ENCODE data around the gene EPHA3.
A peak's percentile ranks its signal among the peaks of the same experiment; 100 is the strongest.
"Not testable (repeated sequence)": the region's sequence is repeated elsewhere in the genome, so short reads cannot be mapped to it uniquely, and the experiment has no call there.

Gene EPHA3

DNA sequence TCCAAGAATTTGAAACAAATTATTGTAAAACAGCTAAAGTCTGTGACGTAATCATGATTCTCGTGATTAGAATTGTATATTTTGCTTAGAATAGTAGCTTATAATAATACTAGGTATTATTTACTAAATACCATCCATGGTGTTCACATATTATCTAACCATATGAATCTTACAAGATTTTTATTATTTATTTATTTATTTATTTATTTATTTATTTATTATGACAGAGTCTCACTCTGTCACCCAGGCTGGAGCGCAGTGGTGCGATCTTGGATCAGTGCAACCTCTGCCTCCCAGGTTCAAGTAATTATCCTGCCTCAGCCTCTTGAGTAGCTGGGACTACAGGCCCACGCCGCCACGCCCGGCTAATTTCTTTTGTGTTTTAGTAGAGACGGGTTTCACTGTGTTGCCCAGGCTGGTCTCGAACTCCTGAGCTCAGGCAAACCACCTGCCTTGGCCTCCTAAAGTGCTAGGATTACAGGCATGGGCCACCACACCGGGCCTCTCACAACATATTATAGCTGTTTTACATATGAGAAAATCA, 173.5 kb downstream of the EPHA3 start:
- DNase-seq (ENCODE audit: low read depth, low spot score) = no peak

DNA sequence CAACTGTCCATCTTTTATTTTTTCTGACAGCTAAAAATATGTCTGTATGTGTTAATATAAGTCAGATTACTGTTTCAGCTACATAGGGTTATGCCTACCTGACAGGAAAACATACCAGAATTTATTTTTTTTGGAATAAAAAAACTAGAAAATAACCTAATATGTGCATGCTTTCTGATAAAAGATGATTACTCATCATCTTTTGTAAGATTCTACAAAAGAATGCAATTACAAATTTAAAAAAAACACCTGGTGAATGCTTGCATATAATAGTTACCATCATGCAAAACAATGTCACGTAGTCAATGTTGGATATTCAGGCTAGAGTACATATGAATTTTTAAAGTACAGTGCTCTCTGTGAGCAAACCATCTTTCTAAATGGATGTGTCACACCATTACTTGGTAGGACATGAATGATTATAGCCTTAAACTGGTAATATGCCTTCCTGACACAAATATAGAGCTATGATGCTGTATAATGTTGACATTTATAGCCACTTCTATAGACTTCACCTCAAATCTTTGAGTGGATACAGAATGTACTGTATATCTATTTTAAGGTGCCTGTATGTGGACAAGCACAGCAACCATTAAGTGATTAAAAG, 180.6 kb downstream of the EPHA3 start:
- DNase-seq (ENCODE audit: low read depth, low spot score) = no peak

GRCh38 chr3:89289574-89290190, 182.3 kb downstream of the EPHA3 start:
- no peak for DNase-seq (ENCODE audit: low read depth, low spot score)

- no peak for DNase-seq (ENCODE audit: low read depth, low spot score)
These were observed 189.8 kb downstream of the EPHA3 start for GRCh38 chr3:89297199-89297598.

GRCh38 chr3:89300526-89300925, 193.1 kb downstream of the EPHA3 start:
- DNase-seq (ENCODE audit: low read depth, low spot score) = no peak

DNA sequence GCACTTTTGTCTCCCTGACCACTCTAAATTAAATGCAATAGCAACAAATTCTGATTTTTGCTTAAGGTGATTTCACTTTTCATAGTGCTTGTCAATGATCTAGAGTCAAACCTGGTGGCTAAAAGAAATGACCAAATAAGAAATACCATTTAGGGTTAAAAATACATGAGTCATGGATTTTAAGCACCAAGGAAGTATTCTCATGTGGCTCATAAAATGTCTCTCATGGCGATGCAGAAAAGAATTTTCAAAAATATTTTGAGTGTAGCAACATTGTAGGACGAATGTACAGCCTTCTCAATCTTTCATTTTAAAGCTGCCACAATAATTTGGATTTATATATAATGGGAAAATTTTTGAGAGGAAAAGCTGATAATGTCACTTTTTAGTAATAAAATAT, 193.6 kb downstream of the EPHA3 start:
- DNase-seq (ENCODE audit: low read depth, low spot score) = no peak

- no peak for DNase-seq (ENCODE audit: low read depth, low spot score)
These were observed 196.3 kb downstream of the EPHA3 start for GRCh38 chr3:89303701-89304100.

DNA sequence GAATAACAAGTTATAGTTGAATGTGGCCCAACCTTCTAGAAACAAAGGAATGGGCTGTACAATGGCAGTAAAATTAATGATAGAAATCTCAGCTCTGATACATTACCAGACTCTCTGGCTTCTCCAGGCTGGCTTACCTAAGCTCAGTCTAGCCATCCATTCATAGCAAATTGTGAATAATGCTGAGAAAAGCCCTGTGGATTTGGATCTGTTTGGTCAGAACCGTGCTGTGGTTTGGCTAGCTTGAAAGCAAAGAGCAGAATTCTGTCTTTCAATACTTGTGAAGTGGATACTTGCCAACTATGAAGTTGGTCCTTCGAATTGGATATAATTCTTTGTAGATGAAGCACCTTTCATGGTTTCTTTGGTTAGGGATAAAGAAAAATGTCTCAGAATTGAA, 199.1 kb downstream of the EPHA3 start:
- no peak for DNase-seq (ENCODE audit: low read depth, low spot score)

DNA sequence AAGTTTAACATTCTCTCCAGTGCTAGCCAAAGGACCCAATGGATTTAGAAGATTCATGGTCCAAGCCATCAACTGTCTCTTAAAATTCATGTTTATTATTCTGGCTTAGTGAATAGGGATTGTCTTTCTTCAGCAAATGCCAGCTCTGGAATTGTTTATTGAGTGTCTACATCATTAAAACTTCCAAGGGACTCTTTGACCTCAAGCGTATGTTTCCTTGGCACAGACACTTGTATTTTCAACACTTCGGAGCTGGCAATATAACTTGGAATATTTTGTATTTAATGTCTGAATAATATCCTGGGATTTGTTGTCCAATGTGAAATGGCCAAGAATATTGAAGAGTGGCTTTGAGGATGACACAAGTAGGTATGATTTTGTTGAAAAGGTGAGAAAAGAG, 204.2 kb downstream of the EPHA3 start:
- no peak for DNase-seq (ENCODE audit: low read depth, low spot score)

DNA sequence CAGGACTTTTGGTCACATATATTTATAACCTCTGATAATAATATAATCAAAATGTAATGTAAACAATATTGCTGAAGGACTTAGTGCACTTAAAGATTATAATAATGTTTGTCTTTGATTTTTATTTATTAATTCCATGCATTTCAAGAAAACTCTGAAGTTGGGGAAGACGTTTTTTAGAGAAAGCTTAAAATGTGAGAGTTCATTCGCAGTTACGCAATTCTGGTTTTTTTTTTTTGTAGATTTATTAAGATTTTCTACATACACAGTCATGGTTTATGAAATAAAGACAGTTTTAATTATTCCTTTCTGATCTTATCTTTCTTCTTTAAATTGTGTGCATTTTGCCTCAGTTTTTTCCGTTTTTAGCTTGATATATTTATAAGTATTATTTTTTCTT, 204.7 kb downstream of the EPHA3 start:
- DNase-seq (ENCODE audit: low read depth, low spot score) = no peak

DNA sequence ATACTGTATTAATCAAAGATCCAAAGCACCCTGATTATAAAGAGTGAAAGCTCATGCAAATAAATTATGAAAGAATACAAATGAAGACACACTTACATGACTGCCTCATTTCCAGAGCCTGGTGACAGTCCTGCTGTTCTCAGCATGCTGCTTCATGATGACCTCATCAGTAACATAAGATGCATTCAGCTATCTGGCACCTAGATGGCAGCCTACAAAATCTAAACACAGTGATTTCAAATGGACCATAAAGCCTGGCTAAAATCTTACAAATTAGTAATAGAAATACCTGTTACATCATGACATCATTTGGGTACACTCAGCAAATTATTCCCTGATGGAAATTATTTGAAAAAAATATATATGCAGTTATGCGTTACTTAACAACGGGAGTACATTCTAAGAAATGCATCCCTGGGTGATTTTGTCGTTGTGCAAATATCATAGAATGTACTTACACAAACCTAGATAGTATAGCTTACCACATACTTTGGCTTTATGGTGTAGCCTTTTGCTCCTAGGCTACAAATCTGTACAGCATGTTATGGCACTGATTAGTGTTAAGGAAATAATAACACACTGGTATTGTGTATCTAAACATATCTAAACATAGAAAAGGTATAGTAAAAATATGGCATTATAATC, 207.2 kb downstream of the EPHA3 start:
- peak; percentile 41 for DNase-seq (ENCODE audit: low read depth, low spot score)

DNA sequence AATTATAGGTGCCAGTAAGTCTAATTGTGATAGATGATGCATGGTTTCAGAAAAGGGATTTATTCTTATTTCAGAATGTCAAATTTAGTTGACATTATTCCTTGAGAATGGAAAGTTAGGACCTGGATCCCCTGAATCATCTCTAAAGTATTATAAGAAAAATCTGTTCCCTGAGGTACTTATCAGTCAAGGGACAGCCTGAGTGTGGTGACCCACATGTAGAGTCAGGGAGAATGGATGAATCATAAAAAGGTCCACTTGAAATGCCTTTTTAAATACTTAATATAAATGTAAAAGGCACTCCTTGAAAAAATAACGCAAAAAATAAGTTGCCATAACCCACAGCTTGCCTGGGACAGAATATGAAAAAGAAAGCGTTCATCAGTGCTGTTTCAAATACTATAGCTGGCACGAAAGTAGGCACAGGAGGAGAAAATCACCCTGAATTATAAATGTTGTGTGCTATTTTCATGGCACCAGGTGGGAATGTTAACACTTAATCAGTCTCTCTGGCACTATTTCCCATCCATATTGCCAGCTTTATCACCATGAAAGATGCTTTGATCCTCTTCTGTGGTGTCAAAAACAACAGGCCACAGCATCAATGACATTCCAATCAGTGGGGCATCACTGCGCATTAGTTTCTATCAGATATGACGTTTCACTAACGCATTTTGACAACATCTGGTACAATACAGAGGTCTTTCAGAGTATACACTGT, 208.5 kb downstream of the EPHA3 start:
- no peak for DNase-seq (ENCODE audit: low read depth, low spot score)

- DNase-seq (ENCODE audit: low read depth, low spot score) = no peak
These were observed 212.8 kb downstream of the EPHA3 start for GRCh38 chr3:89320186-89320585.

DNA sequence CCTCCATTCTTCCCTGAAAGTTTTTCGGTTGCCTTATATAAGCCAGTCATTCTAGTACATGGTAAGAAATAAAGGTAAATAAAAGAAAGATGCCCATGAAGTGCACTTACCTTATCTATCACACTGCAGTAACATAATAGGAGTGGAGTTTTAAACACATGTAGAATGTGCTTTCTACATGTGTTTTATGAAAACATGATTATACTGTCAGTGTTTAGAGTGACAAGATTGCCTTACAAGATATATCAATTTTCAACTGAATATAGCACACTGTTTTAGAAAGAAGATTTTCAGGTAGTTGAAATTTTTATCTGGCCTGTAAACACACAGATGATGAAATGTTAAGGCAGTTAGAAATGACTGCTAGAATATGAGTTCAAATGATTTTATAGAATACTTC, 219.6 kb downstream of the EPHA3 start:
- DNase-seq (ENCODE audit: low read depth, low spot score) = no peak

DNA sequence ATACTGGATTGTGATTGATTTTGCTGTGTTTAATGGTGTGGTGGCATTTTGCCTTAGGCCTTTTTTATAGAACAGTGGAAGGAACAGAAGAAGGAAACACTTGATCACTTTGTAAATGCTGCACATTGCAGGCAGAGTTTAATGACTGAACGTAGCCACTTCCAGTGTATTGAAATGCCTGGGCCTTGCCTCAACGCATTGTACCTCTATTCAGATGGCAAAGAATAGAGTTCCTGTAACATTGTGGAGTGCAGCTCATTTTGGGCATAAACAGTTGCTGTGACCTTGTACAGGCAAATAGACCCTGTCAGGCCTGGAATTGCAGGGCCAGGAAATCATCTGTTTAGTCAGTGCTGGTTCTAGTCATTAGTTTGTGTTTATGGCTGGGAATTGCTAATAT, 225.0 kb downstream of the EPHA3 start:
- no peak for DNase-seq (ENCODE audit: low read depth, low spot score)

GRCh38 chr3:89332793-89333192, 225.4 kb downstream of the EPHA3 start:
- no peak for DNase-seq (ENCODE audit: low read depth, low spot score)

- DNase-seq (ENCODE audit: low read depth, low spot score) = no peak
These were observed 228.3 kb downstream of the EPHA3 start for GRCh38 chr3:89335693-89336092.

GRCh38 chr3:89340408-89340807, 233.0 kb downstream of the EPHA3 start:
- peak; percentile 21 for DNase-seq (ENCODE audit: low read depth, low spot score)

DNA sequence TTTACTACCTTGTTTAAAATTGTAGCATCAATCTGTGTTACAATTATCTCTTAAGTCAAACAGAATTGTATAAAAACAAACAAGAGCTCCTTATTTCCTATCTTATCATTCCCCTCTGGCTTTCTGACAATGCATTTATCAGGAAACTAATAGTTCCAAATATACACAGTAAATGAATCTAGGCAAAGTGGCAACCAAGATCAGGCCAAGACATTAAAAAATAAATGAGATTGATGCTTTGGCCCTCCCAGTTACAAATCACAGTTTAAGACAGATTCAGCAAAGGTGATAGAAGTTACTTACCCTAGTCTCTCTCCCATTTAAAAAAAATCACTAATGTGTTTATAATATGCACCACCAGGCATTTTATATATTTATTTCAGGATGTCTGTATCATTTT, 236.7 kb downstream of the EPHA3 start:
- DNase-seq (ENCODE audit: low read depth, low spot score) = no peak

- not testable (repeated sequence) for DNase-seq (ENCODE audit: low read depth, low spot score)
These were observed 243.5 kb downstream of the EPHA3 start for GRCh38 chr3:89350935-89351334.

- DNase-seq (ENCODE audit: low read depth, low spot score) = no peak
These were observed 246.0 kb downstream of the EPHA3 start for GRCh38 chr3:89353465-89353864.

GRCh38 chr3:89358281-89358680, 250.9 kb downstream of the EPHA3 start:
- no peak for DNase-seq (ENCODE audit: low read depth, low spot score)

All from smooth muscle cell of the brain vasculature (primary cell).